ENCODE data around the gene FRAS1. TPM values are rescaled to one million over a fixed set of nuclear protein-coding genes. Genes with fewer than 3 reads are reported as not detected.

Gene FRAS1
- polyA plus RNA-seq, 1 donor from 2014 or later, result 2.8 TPM

GRCh38 chr4:78372355-78372988 is 315.3 kb downstream of the FRAS1 start:
- no peak for TF ChIP-seq MXI1 (conservative IDR thresholded peaks at IDR 0.05; ENCODE audit: poor library complexity, severe bottlenecking)
- no peak for TF ChIP-seq RAD21 (conservative IDR thresholded peaks at IDR 0.05)
- TF ChIP-seq CTCF (IDR thresholded peaks at IDR 0.05; ENCODE audit: poor library complexity, severe bottlenecking), result no peak
- no peak for TF ChIP-seq REST (IDR thresholded peaks at IDR 0.05; ENCODE audit: borderline replicate concordance)
- no peak for TF ChIP-seq SMC3 (conservative IDR thresholded peaks at IDR 0.05; ENCODE audit: poor library complexity)
- no peak for TF ChIP-seq TAF1 (IDR thresholded peaks at IDR 0.05; ENCODE audit: low read depth)
- TF ChIP-seq EP300 (conservative IDR thresholded peaks at IDR 0.05; ENCODE audit: poor library complexity, severe bottlenecking), result no peak
- TF ChIP-seq EZH2 (IDR thresholded peaks at IDR 0.05; ENCODE audit: borderline replicate concordance, insufficient read depth, low read length, poor library complexity, severe bottlenecking), result no peak
- TF ChIP-seq POLR2AphosphoS5 (IDR thresholded peaks at IDR 0.05), result no peak
- H2AFZ ChIP-seq (ENCODE audit: low read depth, low read length), result no peak overlapping the region
- no peaks in the 10 kb centered on the region for H3K36me3 ChIP-seq (ENCODE audit: insufficient read depth, low read length)

GRCh38 chr4:78377555-78377954 is 320.4 kb downstream of the FRAS1 start:
- no peak overlapping the region for H3K9ac ChIP-seq (ENCODE audit: low read length)
- H4K20me1 ChIP-seq (ENCODE audit: insufficient read depth), result no peaks in the 10 kb centered on the region
- no peaks in the 10 kb centered on the region for H3F3A ChIP-seq (ENCODE audit: insufficient read depth, low read length, poor library complexity, severe bottlenecking)
- no peak overlapping the region for H3K4me2 ChIP-seq (ENCODE audit: low read length)
- no peak for TF ChIP-seq REST (IDR thresholded peaks at IDR 0.05; ENCODE audit: borderline replicate concordance)
- no peak for TF ChIP-seq CTCF (IDR thresholded peaks at IDR 0.05; ENCODE audit: poor library complexity, severe bottlenecking)
- no peak for TF ChIP-seq MXI1 (conservative IDR thresholded peaks at IDR 0.05; ENCODE audit: poor library complexity, severe bottlenecking)
- no peak for TF ChIP-seq EP300 (conservative IDR thresholded peaks at IDR 0.05; ENCODE audit: poor library complexity, severe bottlenecking)
- no peak for TF ChIP-seq RAD21 (conservative IDR thresholded peaks at IDR 0.05)
- TF ChIP-seq EZH2 (IDR thresholded peaks at IDR 0.05; ENCODE audit: borderline replicate concordance, insufficient read depth, low read length, poor library complexity, severe bottlenecking), result no peak
- TF ChIP-seq TAF1 (IDR thresholded peaks at IDR 0.05; ENCODE audit: low read depth), result no peak
- TF ChIP-seq POLR2AphosphoS5 (IDR thresholded peaks at IDR 0.05), result no peak
- no peak for TF ChIP-seq SMC3 (conservative IDR thresholded peaks at IDR 0.05; ENCODE audit: poor library complexity)
- H3K79me2 ChIP-seq (replicated peaks; ENCODE audit: insufficient read depth, low read length), result no peaks in the 10 kb centered on the region
- no peak overlapping the region for H2AFZ ChIP-seq (ENCODE audit: low read depth, low read length)
- H3K9me3 ChIP-seq (ENCODE audit: low read length), result no peaks in the 10 kb centered on the region
- H3K27ac ChIP-seq (ENCODE audit: low read length), result no peak overlapping the region
- no peaks in the 10 kb centered on the region for H3K9me2 ChIP-seq (ENCODE audit: insufficient read depth, low read length)
- no peak overlapping the region for H3K4me3 ChIP-seq (ENCODE audit: low read length)
- no peaks in the 10 kb centered on the region for H3K36me3 ChIP-seq (ENCODE audit: insufficient read depth, low read length)
- no peaks in the 10 kb centered on the region for H3K27me3 ChIP-seq (ENCODE audit: insufficient read depth, low read depth, low read length)

More at GRCh38 chr4:78372355-78372988, 315.3 kb downstream of the FRAS1 start:
- Histone ChIP-seq H3F3A (ENCODE audit: insufficient read depth, low read length, poor library complexity, severe bottlenecking) (no peaks in the 10 kb centered on the region), H3K27me3 (ENCODE audit: insufficient read depth, low read depth, low read length) (no peaks in the 10 kb centered on the region), H3K9ac (ENCODE audit: low read length) (no peak overlapping the region), H4K20me1 (ENCODE audit: insufficient read depth) (no peaks in the 10 kb centered on the region), H3K9me2 (ENCODE audit: insufficient read depth, low read length) (no peaks in the 10 kb centered on the region), H3K79me2 (replicated peaks; ENCODE audit: insufficient read depth, low read length) (no peaks in the 10 kb centered on the region), H3K27ac (ENCODE audit: low read length) (no peak overlapping the region), H3K4me3 (ENCODE audit: low read length) (no peak overlapping the region), H3K9me3 (ENCODE audit: low read length) (no peaks in the 10 kb centered on the region), H3K4me2 (ENCODE audit: low read length) (no peak overlapping the region)

Measured in neural cell (in vitro differentiated cells).